ENCODE data around the gene MYT1. TPM values are rescaled to one million over a fixed set of nuclear protein-coding genes. Genes with fewer than 3 reads are reported as not detected.

The MYT1 gene
- total and polyA plus RNA-seq, 2 of the 13 experiments (the other 11 are each of a cell fraction or from before 2014, with no cell fraction given): 0.58 to 2.5 TPM

- TF ChIP-seq, protein P1, sequence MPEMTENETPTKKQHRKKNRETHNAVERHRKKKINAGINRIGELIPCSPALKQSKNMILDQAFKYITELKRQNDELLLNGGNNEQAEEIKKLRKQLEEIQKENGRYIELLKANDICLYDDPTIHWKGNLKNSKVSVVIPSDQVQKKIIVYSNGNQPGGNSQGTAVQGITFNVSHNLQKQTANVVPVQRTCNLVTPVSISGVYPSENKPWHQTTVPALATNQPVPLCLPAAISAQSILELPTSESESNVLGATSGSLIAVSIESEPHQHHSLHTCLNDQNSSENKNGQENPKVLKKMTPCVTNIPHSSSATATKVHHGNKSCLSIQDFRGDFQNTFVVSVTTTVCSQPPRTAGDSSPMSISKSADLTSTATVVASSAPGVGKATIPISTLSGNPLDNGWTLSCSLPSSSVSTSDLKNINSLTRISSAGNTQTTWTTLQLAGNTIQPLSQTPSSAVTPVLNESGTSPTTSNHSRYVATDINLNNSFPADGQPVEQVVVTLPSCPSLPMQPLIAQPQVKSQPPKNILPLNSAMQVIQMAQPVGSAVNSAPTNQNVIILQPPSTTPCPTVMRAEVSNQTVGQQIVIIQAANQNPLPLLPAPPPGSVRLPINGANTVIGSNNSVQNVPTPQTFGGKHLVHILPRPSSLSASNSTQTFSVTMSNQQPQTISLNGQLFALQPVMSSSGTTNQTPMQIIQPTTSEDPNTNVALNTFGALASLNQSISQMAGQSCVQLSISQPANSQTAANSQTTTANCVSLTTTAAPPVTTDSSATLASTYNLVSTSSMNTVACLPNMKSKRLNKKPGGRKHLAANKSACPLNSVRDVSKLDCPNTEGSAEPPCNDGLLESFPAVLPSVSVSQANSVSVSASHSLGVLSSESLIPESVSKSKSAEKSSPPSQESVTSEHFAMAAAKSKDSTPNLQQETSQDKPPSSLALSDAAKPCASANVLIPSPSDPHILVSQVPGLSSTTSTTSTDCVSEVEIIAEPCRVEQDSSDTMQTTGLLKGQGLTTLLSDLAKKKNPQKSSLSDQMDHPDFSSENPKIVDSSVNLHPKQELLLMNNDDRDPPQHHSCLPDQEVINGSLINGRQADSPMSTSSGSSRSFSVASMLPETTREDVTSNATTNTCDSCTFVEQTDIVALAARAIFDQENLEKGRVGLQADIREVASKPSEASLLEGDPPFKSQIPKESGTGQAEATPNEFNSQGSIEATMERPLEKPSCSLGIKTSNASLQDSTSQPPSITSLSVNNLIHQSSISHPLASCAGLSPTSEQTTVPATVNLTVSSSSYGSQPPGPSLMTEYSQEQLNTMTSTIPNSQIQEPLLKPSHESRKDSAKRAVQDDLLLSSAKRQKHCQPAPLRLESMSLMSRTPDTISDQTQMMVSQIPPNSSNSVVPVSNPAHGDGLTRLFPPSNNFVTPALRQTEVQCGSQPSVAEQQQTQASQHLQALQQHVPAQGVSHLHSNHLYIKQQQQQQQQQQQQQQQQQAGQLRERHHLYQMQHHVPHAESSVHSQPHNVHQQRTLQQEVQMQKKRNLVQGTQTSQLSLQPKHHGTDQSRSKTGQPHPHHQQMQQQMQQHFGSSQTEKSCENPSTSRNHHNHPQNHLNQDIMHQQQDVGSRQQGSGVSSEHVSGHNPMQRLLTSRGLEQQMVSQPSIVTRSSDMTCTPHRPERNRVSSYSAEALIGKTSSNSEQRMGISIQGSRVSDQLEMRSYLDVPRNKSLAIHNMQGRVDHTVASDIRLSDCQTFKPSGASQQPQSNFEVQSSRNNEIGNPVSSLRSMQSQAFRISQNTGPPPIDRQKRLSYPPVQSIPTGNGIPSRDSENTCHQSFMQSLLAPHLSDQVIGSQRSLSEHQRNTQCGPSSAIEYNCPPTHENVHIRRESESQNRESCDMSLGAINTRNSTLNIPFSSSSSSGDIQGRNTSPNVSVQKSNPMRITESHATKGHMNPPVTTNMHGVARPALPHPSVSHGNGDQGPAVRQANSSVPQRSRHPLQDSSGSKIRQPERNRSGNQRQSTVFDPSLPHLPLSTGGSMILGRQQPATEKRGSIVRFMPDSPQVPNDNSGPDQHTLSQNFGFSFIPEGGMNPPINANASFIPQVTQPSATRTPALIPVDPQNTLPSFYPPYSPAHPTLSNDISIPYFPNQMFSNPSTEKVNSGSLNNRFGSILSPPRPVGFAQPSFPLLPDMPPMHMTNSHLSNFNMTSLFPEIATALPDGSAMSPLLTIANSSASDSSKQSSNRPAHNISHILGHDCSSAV (CRISPR knock-in tag; IDR thresholded peaks at IDR 0.05; ENCODE audit: borderline replicate concordance): no peak
- TF ChIP-seq, protein P2, sequence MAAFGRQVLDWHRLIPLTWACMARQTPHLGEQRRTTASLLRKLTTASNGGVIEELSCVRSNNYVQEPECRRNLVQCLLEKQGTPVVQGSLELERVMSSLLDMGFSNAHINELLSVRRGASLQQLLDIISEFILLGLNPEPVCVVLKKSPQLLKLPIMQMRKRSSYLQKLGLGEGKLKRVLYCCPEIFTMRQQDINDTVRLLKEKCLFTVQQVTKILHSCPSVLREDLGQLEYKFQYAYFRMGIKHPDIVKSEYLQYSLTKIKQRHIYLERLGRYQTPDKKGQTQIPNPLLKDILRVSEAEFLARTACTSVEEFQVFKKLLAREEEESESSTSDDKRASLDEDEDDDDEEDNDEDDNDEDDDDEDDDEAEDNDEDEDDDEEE (CRISPR knock-in tag; IDR thresholded peaks at IDR 0.05): no peak
- TF ChIP-seq CERS6 (CRISPR knock-in tag; IDR thresholded peaks at IDR 0.05) (no peak), MATR3 (CRISPR knock-in tag; IDR thresholded peaks at IDR 0.05) (no peak), BCLAF1 (IDR thresholded peaks at IDR 0.05) (no peak), HMGXB3 (CRISPR knock-in tag; IDR thresholded peaks at IDR 0.05; ENCODE audit: borderline replicate concordance) (no peak), SALL2 (CRISPR knock-in tag; IDR thresholded peaks at IDR 0.05) (peak; percentile 40; the same call in 1 of the 2 replicates), SP1 (IDR thresholded peaks at IDR 0.05) (no peak), SP1 (CRISPR knock-in tag; IDR thresholded peaks at IDR 0.05) (no peak), ZNF12 (CRISPR knock-in tag; IDR thresholded peaks at IDR 0.05) (no peak), ARNT (IDR thresholded peaks at IDR 0.05) (no peak), KLF13 (CRISPR knock-in tag; IDR thresholded peaks at IDR 0.05) (no peak), HNRNPK (IDR thresholded peaks at IDR 0.05; ENCODE audit: low read depth, low read length, poor library complexity, severe bottlenecking) (no peak)
These were observed 48.5 kb downstream of the MYT1 start (continued) for GRCh38 chr20:64212755-64213154.

Measured in HepG2 (cell line).